Breast epithelium (tissue), 3 donors: ENCODE data around the gene KIF5B.

ENCODE experiments used
- CTCF ChIP-seq, 3 donors: fragments of 450-650 bp; IDR thresholded peaks; one replicate each; pipeline ENCODE4 v1.5.1; 2016 to 2017; ENCODE audit warnings: antibody characterized with exemption in 3 of 3, mild to moderate bottlenecking in 3 of 3, moderate library complexity in 3 of 3
- POLR2A ChIP-seq: fragments of 450-650 bp; IDR thresholded peaks from one replicate; pipeline ENCODE4 v1.6.1; 2016; ENCODE audit warnings: antibody characterized with exemption, mild to moderate bottlenecking, moderate library complexity

- TF ChIP-seq POLR2A: no peak
- TF ChIP-seq CTCF (IDR thresholded peaks at IDR 0.05): no peak
These were observed 75.8 kb downstream of the KIF5B start for GRCh38 chr10:31980471-31980870.
